Stomach (tissue), 4 donors: ENCODE measurements around the gene IREB2.

Source experiments
- EP300 ChIP-seq: sonication (generic); formaldehyde crosslinking; IDR thresholded peaks from one replicate; pipeline ENCODE4 v1.6.1; 2017; ENCODE audit warnings: antibody characterized with exemption
- POLR2AphosphoS5 ChIP-seq, 3 donors: sonication (generic); formaldehyde crosslinking; IDR thresholded peaks; one replicate each; pipeline ENCODE4 v1.6.1; 2016; ENCODE audit warnings: antibody characterized with exemption in 3 of 3

GRCh38 chr15:78422571-78423340 lies 15.3 kb upstream of the IREB2 start:
- TF ChIP-seq EP300 (no peak), POLR2AphosphoS5 (IDR thresholded peaks at IDR 0.05) (peak in 1 of 3 donors; percentile 53)
